Liver (tissue), 3 donors: ENCODE measurements around the gene SPAG16.

Source experiments
- CTCF ChIP-seq: fragments of 150-350 bp; IDR thresholded peaks from 2 replicates; pipeline ENCODE4 v1.5.1; 2017; ENCODE audit warnings: improper control_type of control experiment, low read depth, low read length; ENCODE audit not compliant: missing input control
- NR2F2 ChIP-seq: IDR thresholded peaks from 2 replicates; pipeline ENCODE4 v1.6.1; 2016; ENCODE audit warnings: antibody characterized with exemption
- RAD21 ChIP-seq, 2 donors: IDR thresholded peaks; 2 replicates each; pipeline ENCODE4 v1.6.1; 2016; ENCODE audit warnings: antibody characterized with exemption in 2 of 2, mild to moderate bottlenecking in 2 of 2
- SP1 ChIP-seq: IDR thresholded peaks from 2 replicates; pipeline ENCODE4 v1.6.1; 2018; ENCODE audit warnings: antibody characterized with exemption, mild to moderate bottlenecking
- donor health status: healthy.
- donor health status: healthy.

- TF ChIP-seq CTCF: no peak
- TF ChIP-seq SP1: no peak
- TF ChIP-seq NR2F2: no peak
- no peak for TF ChIP-seq RAD21 (IDR thresholded peaks at IDR 0.05)
Observed at GRCh38 chr2:213689585-213689984, 405.3 kb downstream of the SPAG16 start.
